ENCODE results near the gene IFT88.

IFT88 gene

GRCh38 chr13:20544201-20544923 lies 22.6 kb upstream of the IFT88 start:
- no peaks in the 10 kb centered on the region for H3K4me1 ChIP-seq (ENCODE audit: control insufficient read depth in 1 of 2, insufficient read depth in 1 of 2, low read depth in 1 of 2, low read length in 1 of 2)
- no peaks in the 10 kb centered on the region for H3K36me3 ChIP-seq
- no peaks in the 10 kb centered on the region for H3K27me3 ChIP-seq
- H3K4me3 ChIP-seq (ENCODE audit: low read depth in 1 of 2, low read length in 1 of 2) = no peak overlapping the region
- no peaks in the 10 kb centered on the region for H3K9me3 ChIP-seq
- H3K27ac ChIP-seq = no peak overlapping the region
- TF ChIP-seq CTCF (IDR thresholded peaks at IDR 0.05) = no peak

GRCh38 chr13:20546556-20546955 lies 20.4 kb upstream of the IFT88 start:
- Histone ChIP-seq H3K27me3 (no peaks in the 10 kb centered on the region), H3K4me1 (ENCODE audit: control insufficient read depth in 1 of 2, insufficient read depth in 1 of 2, low read depth in 1 of 2, low read length in 1 of 2) (no peaks in the 10 kb centered on the region), H3K9me3 (no peaks in the 10 kb centered on the region), H3K4me3 (ENCODE audit: low read depth in 1 of 2, low read length in 1 of 2) (no peak overlapping the region), H3K27ac (no peak overlapping the region), H3K36me3 (no peaks in the 10 kb centered on the region)
- no peak for TF ChIP-seq CTCF (IDR thresholded peaks at IDR 0.05)

GRCh38 chr13:20547479-20547908 lies 19.5 kb upstream of the IFT88 start:
- no peak for TF ChIP-seq CTCF (IDR thresholded peaks at IDR 0.05)

GRCh38 chr13:20550799-20551198 lies 16.2 kb upstream of the IFT88 start:
- TF ChIP-seq CTCF (IDR thresholded peaks at IDR 0.05) = no peak
- no peak overlapping the region for H3K27ac ChIP-seq
- no peaks in the 10 kb centered on the region for H3K4me1 ChIP-seq (ENCODE audit: control insufficient read depth in 1 of 2, insufficient read depth in 1 of 2, low read depth in 1 of 2, low read length in 1 of 2)
- H3K4me3 ChIP-seq (ENCODE audit: low read depth in 1 of 2, low read length in 1 of 2) = no peak overlapping the region
- no peaks in the 10 kb centered on the region for H3K36me3 ChIP-seq
- no peaks in the 10 kb centered on the region for H3K27me3 ChIP-seq
- H3K9me3 ChIP-seq = no peaks in the 10 kb centered on the region

More at GRCh38 chr13:20547479-20547908, 19.5 kb upstream of the IFT88 start:
- Histone ChIP-seq H3K27ac (no peak overlapping the region), H3K27me3 (no peaks in the 10 kb centered on the region), H3K4me3 (ENCODE audit: low read depth in 1 of 2, low read length in 1 of 2) (no peak overlapping the region), H3K9me3 (no peaks in the 10 kb centered on the region), H3K36me3 (no peaks in the 10 kb centered on the region), H3K4me1 (ENCODE audit: control insufficient read depth in 1 of 2, insufficient read depth in 1 of 2, low read depth in 1 of 2, low read length in 1 of 2) (no peaks in the 10 kb centered on the region)

GRCh38 chr13:20553311-20553710 lies 13.6 kb upstream of the IFT88 start:
- Histone ChIP-seq H3K27ac (no peak overlapping the region), H3K4me1 (ENCODE audit: control insufficient read depth in 1 of 2, insufficient read depth in 1 of 2, low read depth in 1 of 2, low read length in 1 of 2) (no peaks in the 10 kb centered on the region), H3K36me3 (no peaks in the 10 kb centered on the region), H3K9me3 (no peaks in the 10 kb centered on the region), H3K27me3 (no peaks in the 10 kb centered on the region), H3K4me3 (ENCODE audit: low read depth in 1 of 2, low read length in 1 of 2) (no peak overlapping the region)
- TF ChIP-seq CTCF (IDR thresholded peaks at IDR 0.05) = no peak
